ENCODE data around the gene SORBS1. TPM values are rescaled to one million over a fixed set of nuclear protein-coding genes. Genes with fewer than 3 reads are reported as not detected.

Gene SORBS1
- total and polyA plus RNA-seq, 2 donors (not counting 3 experiments of a cell fraction or from before 2014, with no cell fraction given), result 2.0 to 7.9 TPM

GRCh38 chr10:95278061-95278988 lies 282.8 kb downstream of the SORBS1 start:
- dilution Hi-C loops (cut with MboI; ENCODE audit: extremely low pct_ligation_motif_present, low sequenced_read_pairs), result no loop called here
- Histone ChIP-seq H3K4me2 (ENCODE audit: insufficient read depth, low read length) (no peak overlapping the region), H3K27ac (ENCODE audit: insufficient read depth, low read depth, low read length) (no peak overlapping the region), H3K4me3 (replicated peaks in 1 of 3; ENCODE audit: insufficient read depth in 1 of 3, low read depth in 1 of 3, low read length in 3 of 3) (no peak overlapping the region), H3K27me3 (ENCODE audit: control insufficient read depth in 2 of 2, insufficient read depth in 2 of 2, low read length in 2 of 2) (no peaks in the 10 kb centered on the region), H2AFZ (ENCODE audit: low read depth, low read length) (no peak overlapping the region), H4K20me1 (replicated peaks; ENCODE audit: control insufficient read depth, extremely low read depth, insufficient read depth, low read length) (no peaks in the 10 kb centered on the region), H3K9me3 (replicated peaks; ENCODE audit: control insufficient read depth, insufficient read depth, low read length) (no peaks in the 10 kb centered on the region), H3K9ac (replicated peaks; ENCODE audit: extremely low read depth, insufficient read depth, low read length) (no peak overlapping the region), H3K4me1 (ENCODE audit: control insufficient read depth, extremely low read depth, insufficient read depth, low read length) (peaks cover 16% of the 10 kb centered on the region), H3K36me3 (ENCODE audit: control insufficient read depth in 2 of 2, extremely low read depth in 1 of 2, insufficient read depth in 2 of 2, low read length in 2 of 2) (no peaks in the 10 kb centered on the region), H3K9me1 (replicated peaks; ENCODE audit: control insufficient read depth, extremely low read depth, insufficient read depth, low read length) (no peaks in the 10 kb centered on the region), H3K79me2 (ENCODE audit: control insufficient read depth, insufficient read depth, low read length) (peaks cover 66% of the 10 kb centered on the region)
- DNase-seq (ENCODE audit: low read depth, low spot score), result no peak
- TF ChIP-seq MAX (IDR thresholded peaks at IDR 0.05; ENCODE audit: insufficient read depth, insufficient read length), result no peak
- TF ChIP-seq MYC (IDR thresholded peaks at IDR 0.05; ENCODE audit: low read depth, low read length), result no peak
- no peak for TF ChIP-seq JUN (IDR thresholded peaks at IDR 0.05; ENCODE audit: borderline replicate concordance, insufficient read depth, insufficient read length, low read depth)
- no peak for TF ChIP-seq GATA2 (IDR thresholded peaks at IDR 0.05; ENCODE audit: insufficient read depth, insufficient read length, low read depth, low read length)
- no peak for TF ChIP-seq FOS (IDR thresholded peaks at IDR 0.05; ENCODE audit: borderline replicate concordance, insufficient read depth, low read length)
- no peak for TF ChIP-seq EZH2 (IDR thresholded peaks at IDR 0.05; ENCODE audit: borderline replicate concordance, low read depth, low read length, severe bottlenecking)
- TF ChIP-seq POLR2AphosphoS5 (IDR thresholded peaks at IDR 0.05; ENCODE audit: insufficient read depth, low read depth, low read length), result no peak
- no peak for TF ChIP-seq POLR2A (IDR thresholded peaks at IDR 0.05; ENCODE audit: low read depth, low read length)
- no peak for TF ChIP-seq CTCF (IDR thresholded peaks at IDR 0.05; ENCODE audit: extremely low read depth in 1 of 2, insufficient read depth in 1 of 2, low read depth in 1 of 2, low read length in 2 of 2)
- CTCF ChIA-PET, result interaction anchor here (0.6 to 3.6 kb wide), 5 partner anchors 10 to 85 kb away, joined by 3 to 16 read pairs (median 4); no protein-coding TSS in a partner anchor
- intact Hi-C loops (cut with micrococcal nuclease), result no loop called here
- no peak for FAIRE-seq
- BruUV-seq (replicated peaks), result no TSS peak
- POLR2A ChIA-PET, result no interaction called here

Measured in endothelial cell of umbilical vein (primary cell).